Neural progenitor cell (in vitro differentiated cells): ENCODE measurements around the gene COL13A1. TPM values are rescaled to one million over a fixed set of nuclear protein-coding genes. Genes with fewer than 3 reads are reported as not detected.

ENCODE experiments used
- DNase-seq: peaks from one replicate; pipeline ENCODE4 v3.0.0-alpha.2; 2016; ENCODE audit warnings: low spot score
- H2AFZ ChIP-seq: fragments of 200-600 bp; sonication (generic); replicated peaks from 2 replicates; pipeline ENCODE4 v1.6.1; 2016; ENCODE audit warnings: antibody characterized with exemption
- H3F3A ChIP-seq: fragments of 200-600 bp; sonication (generic); 2 replicates; pipeline ENCODE4 v1.6.1; 2016; ENCODE audit warnings: antibody characterized with exemption, low read depth
- H3K27ac ChIP-seq: fragments of 200-600 bp; sonication (generic); 2 replicates; pipeline ENCODE4 v1.5.1; 2016; ENCODE audit warnings: mild to moderate bottlenecking
- H3K27me3 ChIP-seq: fragments of 200-600 bp; sonication (generic); 2 replicates; pipeline ENCODE4 v1.6.1; 2016; ENCODE audit warnings: mild to moderate bottlenecking, moderate library complexity
- H3K36me3 ChIP-seq: fragments of 200-600 bp; sonication (generic); 2 replicates; pipeline ENCODE4 v1.5.1; 2016
- H3K4me1 ChIP-seq: fragments of 200-600 bp; sonication (generic); 2 replicates; pipeline ENCODE4 v1.6.1; 2016; ENCODE audit warnings: mixed run types
- H3K4me2 ChIP-seq: fragments of 200-600 bp; sonication (generic); 2 replicates; pipeline ENCODE4 v1.6.1; 2016
- H3K4me3 ChIP-seq: fragments of 200-600 bp; sonication (generic); 2 replicates; pipeline ENCODE4 v1.5.1; 2016
- H3K79me2 ChIP-seq: fragments of 200-600 bp; sonication (generic); 2 replicates; pipeline ENCODE4 v1.6.1; 2016; ENCODE audit warnings: low read depth
- H3K9ac ChIP-seq: fragments of 200-600 bp; sonication (generic); 2 replicates; pipeline ENCODE4 v1.6.1; 2016
- H3K9me3 ChIP-seq: fragments of 200-600 bp; sonication (generic); 2 replicates; pipeline ENCODE4 v1.5.1; 2016; ENCODE audit warnings: low read depth
- H4K20me1 ChIP-seq: fragments of 200-600 bp; sonication (generic); 2 replicates; pipeline ENCODE4 v1.6.1; 2016; ENCODE audit warnings: low read depth
- H3K27ac Mint-ChIP-seq: 3 replicates; pipeline ENCODE4 v1.8.0; 2021; ENCODE audit warnings: mixed read lengths
- H3K27me3 Mint-ChIP-seq: 2 replicates; pipeline ENCODE4 v1.8.0; 2022; ENCODE audit warnings: low read depth, mild to moderate bottlenecking, inconsistent platforms, moderate library complexity, mixed read lengths; ENCODE audit not compliant: insufficient read depth
- H3K36me3 Mint-ChIP-seq: 3 replicates; pipeline ENCODE4 v1.8.0; 2021; ENCODE audit warnings: mixed read lengths
- H3K4me1 Mint-ChIP-seq: 3 replicates; pipeline ENCODE4 v1.8.0; 2021; ENCODE audit warnings: mixed read lengths
- H3K4me3 Mint-ChIP-seq: 3 replicates; pipeline ENCODE4 v1.8.0; 2021; ENCODE audit warnings: mild to moderate bottlenecking, moderate library complexity, mixed read lengths
- H3K9me3 Mint-ChIP-seq: 3 replicates; pipeline ENCODE4 v1.8.0; 2020; ENCODE audit warnings: mixed read lengths
- EZH2 ChIP-seq: fragments of 200-600 bp; sonication (generic); IDR thresholded peaks from 2 replicates; pipeline ENCODE4 v1.6.1; 2017; ENCODE audit warnings: antibody characterized with exemption, mild to moderate bottlenecking, moderate library complexity
- EZH2phosphoT487 ChIP-seq: fragments of 200-600 bp; sonication (generic); IDR thresholded peaks from 2 replicates; pipeline ENCODE4 v1.6.1; 2017; ENCODE audit warnings: antibody characterized with exemption
- total RNA-seq: library from RNA; depleted of rRNA; stranded (reverse); fragments of >200 nt; gene quantifications from 2 replicates; pipeline ENCODE4 v1.2.3, GENCODE V29; 2015; ENCODE audit warnings: low replicate concordance
- TF ChIP-seq, protein P1 (sequence below): fragments of 200-600 bp; sonication (generic); IDR thresholded peaks from 2 replicates; pipeline ENCODE4 v1.5.1; 2017; ENCODE audit warnings: antibody characterized with exemption, mild to moderate bottlenecking

COL13A1 gene
- total RNA-seq, 1 donor from 2014 or later: 1.3 TPM

DNA sequence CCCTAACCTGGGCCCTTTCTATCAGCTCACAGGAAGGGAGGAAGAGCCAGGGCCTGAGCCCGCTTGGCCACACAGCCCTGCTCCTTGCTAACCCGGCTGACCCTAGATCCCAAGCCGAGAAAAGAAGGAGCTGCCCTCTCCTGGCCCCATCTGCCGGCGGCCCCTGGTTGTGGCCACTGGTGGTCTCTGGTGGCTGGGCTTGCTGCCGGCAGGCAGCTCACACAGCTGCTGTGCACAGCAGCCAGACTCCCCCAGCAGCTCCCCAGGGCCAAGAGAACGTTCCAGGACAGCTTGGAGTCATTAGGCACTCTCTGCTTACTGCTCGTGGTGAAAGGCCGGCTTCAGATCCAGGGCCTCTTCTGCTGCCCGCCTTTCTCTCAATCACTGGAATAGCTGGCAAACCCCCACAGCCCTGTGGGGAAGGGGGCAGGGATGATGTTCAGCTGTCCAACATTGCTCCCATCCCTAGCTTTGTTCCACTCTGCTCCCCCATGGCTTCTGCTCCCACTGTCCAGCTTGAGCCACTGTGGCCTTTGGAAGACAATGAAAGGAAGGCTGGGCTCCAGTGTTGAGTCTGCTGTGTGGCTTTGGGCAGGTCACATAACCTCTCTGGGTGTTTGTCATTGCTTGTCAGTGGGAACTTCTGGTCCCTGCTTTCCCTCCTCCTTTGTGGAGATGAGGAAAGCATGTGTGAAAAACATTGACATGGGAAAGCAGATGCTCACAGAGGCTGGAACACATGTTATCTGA, 35.4 kb upstream of the COL13A1 start:
- H3K79me2 ChIP-seq: no peaks in the 10 kb centered on the region
- Mint-ChIP-seq H3K4me1 (peaks cover 21% of the 10 kb centered on the region), H3K27ac (no peak overlapping the region), H3K9me3 (no peaks in the 10 kb centered on the region), H3K27me3 (peaks cover 12% of the 10 kb centered on the region), H3K36me3 (no peaks in the 10 kb centered on the region), H3K4me3 (no peak overlapping the region)
- peaks cover 7% of the 10 kb centered on the region for H3K4me1 ChIP-seq
- no peaks in the 10 kb centered on the region for H3F3A ChIP-seq
- TF ChIP-seq, protein P1, sequence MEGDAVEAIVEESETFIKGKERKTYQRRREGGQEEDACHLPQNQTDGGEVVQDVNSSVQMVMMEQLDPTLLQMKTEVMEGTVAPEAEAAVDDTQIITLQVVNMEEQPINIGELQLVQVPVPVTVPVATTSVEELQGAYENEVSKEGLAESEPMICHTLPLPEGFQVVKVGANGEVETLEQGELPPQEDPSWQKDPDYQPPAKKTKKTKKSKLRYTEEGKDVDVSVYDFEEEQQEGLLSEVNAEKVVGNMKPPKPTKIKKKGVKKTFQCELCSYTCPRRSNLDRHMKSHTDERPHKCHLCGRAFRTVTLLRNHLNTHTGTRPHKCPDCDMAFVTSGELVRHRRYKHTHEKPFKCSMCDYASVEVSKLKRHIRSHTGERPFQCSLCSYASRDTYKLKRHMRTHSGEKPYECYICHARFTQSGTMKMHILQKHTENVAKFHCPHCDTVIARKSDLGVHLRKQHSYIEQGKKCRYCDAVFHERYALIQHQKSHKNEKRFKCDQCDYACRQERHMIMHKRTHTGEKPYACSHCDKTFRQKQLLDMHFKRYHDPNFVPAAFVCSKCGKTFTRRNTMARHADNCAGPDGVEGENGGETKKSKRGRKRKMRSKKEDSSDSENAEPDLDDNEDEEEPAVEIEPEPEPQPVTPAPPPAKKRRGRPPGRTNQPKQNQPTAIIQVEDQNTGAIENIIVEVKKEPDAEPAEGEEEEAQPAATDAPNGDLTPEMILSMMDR: no peak
- TF ChIP-seq EZH2: no peak
- TF ChIP-seq EZH2phosphoT487: no peak
- H3K27me3 ChIP-seq: no peaks in the 10 kb centered on the region
- no peak overlapping the region for H3K4me3 ChIP-seq
- H3K9me3 ChIP-seq: no peaks in the 10 kb centered on the region
- no peaks in the 10 kb centered on the region for H4K20me1 ChIP-seq
- no peak for DNase-seq
- H3K9ac ChIP-seq: no peak overlapping the region
- no peaks in the 10 kb centered on the region for H3K36me3 ChIP-seq
- H2AFZ ChIP-seq: peak overlapping the region; percentile 63
- no peak overlapping the region for H3K27ac ChIP-seq
- H3K4me2 ChIP-seq: no peak overlapping the region

DNA sequence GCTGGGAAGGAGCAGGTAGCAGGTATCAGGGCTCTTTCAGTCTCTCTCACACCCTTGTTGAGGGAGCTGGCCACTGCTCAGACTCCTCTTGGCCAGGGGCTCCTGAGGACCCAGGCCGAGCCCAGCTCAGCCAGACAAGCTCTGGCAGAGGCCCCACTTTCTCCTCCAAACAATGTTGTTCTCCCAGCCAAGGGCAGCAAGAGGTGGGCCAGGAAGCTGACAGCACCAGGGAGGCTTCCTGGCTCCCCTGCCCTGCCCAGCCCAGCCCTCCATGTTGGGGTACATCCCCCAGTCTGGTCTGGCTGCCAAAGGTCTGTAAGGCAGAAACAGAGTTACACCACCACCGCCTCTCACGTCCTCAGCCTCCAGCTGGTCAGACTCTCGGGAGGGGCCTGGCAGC, 33.9 kb upstream of the COL13A1 start:
- Histone ChIP-seq H3K4me3 (no peak overlapping the region), H3K79me2 (no peaks in the 10 kb centered on the region), H3K9ac (no peak overlapping the region), H3K27me3 (no peaks in the 10 kb centered on the region), H2AFZ (no peak overlapping the region), H3K4me1 (peaks cover 7% of the 10 kb centered on the region), H3K4me2 (no peak overlapping the region), H4K20me1 (no peaks in the 10 kb centered on the region), H3K9me3 (no peaks in the 10 kb centered on the region), H3K36me3 (no peaks in the 10 kb centered on the region), H3K27ac (no peak overlapping the region), H3F3A (no peaks in the 10 kb centered on the region)
- H3K27ac Mint-ChIP-seq: no peak overlapping the region
- H3K27me3 Mint-ChIP-seq: peaks cover 11% of the 10 kb centered on the region
- TF ChIP-seq, protein P1: no peak
- no peak for TF ChIP-seq EZH2
- TF ChIP-seq EZH2phosphoT487: no peak
- H3K4me3 Mint-ChIP-seq: no peak overlapping the region
- no peaks in the 10 kb centered on the region for H3K9me3 Mint-ChIP-seq
- H3K4me1 Mint-ChIP-seq: peaks cover 21% of the 10 kb centered on the region
- no peak for DNase-seq
- no peaks in the 10 kb centered on the region for H3K36me3 Mint-ChIP-seq

DNA sequence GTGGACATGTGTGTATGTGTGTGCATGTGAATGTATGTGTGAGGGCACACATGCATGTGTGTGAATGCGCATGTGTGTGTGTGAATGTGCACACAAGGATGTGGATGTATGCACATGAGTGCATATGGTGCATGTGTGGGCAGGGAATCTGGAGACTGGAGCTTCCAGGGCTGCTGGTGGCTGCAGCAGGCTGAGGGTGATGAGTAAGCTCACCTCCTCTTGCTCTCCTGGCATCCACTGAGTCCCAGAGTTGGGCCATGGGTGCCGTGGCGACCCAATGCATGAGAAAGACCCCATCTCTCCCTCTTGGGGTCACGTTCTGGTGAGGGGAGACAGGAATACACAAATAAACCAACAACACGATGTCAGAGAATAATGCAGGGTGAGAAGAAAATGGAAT, 33.3 kb upstream of the COL13A1 start:
- TF ChIP-seq, protein P1: no peak
- TF ChIP-seq EZH2phosphoT487 (no peak), EZH2 (no peak)
- no peaks in the 10 kb centered on the region for H3F3A ChIP-seq
- H3K9me3 ChIP-seq: no peaks in the 10 kb centered on the region
- DNase-seq: no peak
- no peaks in the 10 kb centered on the region for H4K20me1 ChIP-seq
- no peak overlapping the region for H3K4me3 ChIP-seq
- peaks cover 11% of the 10 kb centered on the region for H3K27me3 Mint-ChIP-seq
- no peak overlapping the region for H3K4me3 Mint-ChIP-seq
- no peak overlapping the region for H3K27ac ChIP-seq
- H3K27ac Mint-ChIP-seq: no peak overlapping the region
- no peak overlapping the region for H2AFZ ChIP-seq
- H3K27me3 ChIP-seq: no peaks in the 10 kb centered on the region
- no peak overlapping the region for H3K4me2 ChIP-seq
- peaks cover 7% of the 10 kb centered on the region for H3K4me1 ChIP-seq
- no peak overlapping the region for H3K9ac ChIP-seq
- H3K79me2 ChIP-seq: no peaks in the 10 kb centered on the region
- H3K36me3 ChIP-seq: no peaks in the 10 kb centered on the region
- no peaks in the 10 kb centered on the region for H3K9me3 Mint-ChIP-seq
- no peaks in the 10 kb centered on the region for H3K36me3 Mint-ChIP-seq
- H3K4me1 Mint-ChIP-seq: peaks cover 21% of the 10 kb centered on the region
